Activated naive CD8-positive, alpha-beta T cell treated with anti-CD3 and anti-CD28 coated beads, Interleukin-2, amount 50 U/mL, for 16 hours (primary cell): ENCODE results near the gene PDCL2.
"Not testable (repeated sequence)": the region's sequence is repeated elsewhere in the genome, so short reads cannot be mapped to it uniquely, and the experiment has no call there.

Source experiments
- DNase-seq: peaks from one replicate; pipeline ENCODE4 v3.0.0-alpha.2; 2020; ENCODE audit warnings: low read depth, low spot score

PDCL2 gene

GRCh38 chr4:55592014-55592413 lies at the start of gene PDCL2:
Gene PDCL2 (minus strand): TSS chr4:55592245. CDS start chr4:55592109, 136 bp downstream.
- DNase-seq, result no peak

- no peak for DNase-seq
These were observed 45.3 kb upstream of the PDCL2 start for GRCh38 chr4:55637272-55637820.

- no peak for DNase-seq
These were observed 44.6 kb upstream of the PDCL2 start for GRCh38 chr4:55636656-55636999.

GRCh38 chr4:55635741-55636655 lies 44.0 kb upstream of the PDCL2 start, which contains the start of gene NMU:
Gene NMU (minus strand): TSS chr4:55636298. CDS start chr4:55636192, 106 bp downstream.
- no peak for DNase-seq

GRCh38 chr4:55635282-55635681 lies 43.2 kb upstream of the PDCL2 start:
- DNase-seq, result no peak

- DNase-seq, result no peak
These were observed 42.5 kb upstream of the PDCL2 start for GRCh38 chr4:55634417-55635128.

GRCh38 chr4:55633903-55634302 lies 41.9 kb upstream of the PDCL2 start:
- DNase-seq, result no peak

- no peak for DNase-seq
These were observed 33.8 kb upstream of the PDCL2 start for GRCh38 chr4:55625835-55626234.

- DNase-seq, result not testable (repeated sequence)
These were observed 32.0 kb upstream of the PDCL2 start for GRCh38 chr4:55624063-55624462.

GRCh38 chr4:55618546-55619143 lies 26.6 kb upstream of the PDCL2 start:
- DNase-seq, result no peak

GRCh38 chr4:55617587-55618197 lies 25.6 kb upstream of the PDCL2 start:
- DNase-seq, result no peak

GRCh38 chr4:55615008-55615407 lies 23.0 kb upstream of the PDCL2 start:
- no peak for DNase-seq

- no peak for DNase-seq
These were observed 21.6 kb upstream of the PDCL2 start for GRCh38 chr4:55613621-55614020.

- DNase-seq, result no peak
These were observed 20.3 kb upstream of the PDCL2 start for GRCh38 chr4:55612341-55612740.

GRCh38 chr4:55611358-55612059 lies 19.5 kb upstream of the PDCL2 start:
- DNase-seq, result no peak

- DNase-seq, result no peak
These were observed 18.3 kb upstream of the PDCL2 start for GRCh38 chr4:55610381-55610780.

GRCh38 chr4:55609393-55609866 lies 17.4 kb upstream of the PDCL2 start:
- DNase-seq, result no peak

- DNase-seq, result no peak
These were observed 16.5 kb upstream of the PDCL2 start for GRCh38 chr4:55608591-55608990.

GRCh38 chr4:55604996-55605395 lies 13.0 kb upstream of the PDCL2 start:
- no peak for DNase-seq

- DNase-seq, result no peak
These were observed 8.6 kb upstream of the PDCL2 start for GRCh38 chr4:55600640-55601039.

GRCh38 chr4:55598641-55599040 lies 6.6 kb upstream of the PDCL2 start:
- DNase-seq, result no peak
